ENCODE measurements around the gene ANKRD30B. TPM values are rescaled to one million over a fixed set of nuclear protein-coding genes. Genes with fewer than 3 reads are reported as not detected.
"Not testable (repeated sequence)": the region's sequence is repeated elsewhere in the genome, so short reads cannot be mapped to it uniquely, and the experiment has no call there.

ANKRD30B gene
- total RNA-seq, 4 donors from 2014 or later = 0.11 to 0.40 TPM; not detected in 2

- 65 to 85% methylated on average over 3 of the region's 3 CpGs for WGBS, 2 donors
- TF ChIP-seq CTCF (IDR thresholded peaks at IDR 0.05) = no peak
- no peak for TF ChIP-seq POLR2A (IDR thresholded peaks at IDR 0.05)
- no peak for DNase-seq
- Histone ChIP-seq H3K27ac (no peak overlapping the region), H3K4me3 (replicated peaks in 1 of 3) (no peak overlapping the region), H3K36me3 (no peaks in the 10 kb centered on the region), H3K27me3 (no peaks in the 10 kb centered on the region), H3K4me1 (no peaks in the 10 kb centered on the region), H3K9me3 (no peaks in the 10 kb centered on the region)
- intact Hi-C loops (cut with DNase I) = no loop called here
Measured at GRCh38 chr18:14781671-14782070, 33.7 kb downstream of the ANKRD30B start.

DNA sequence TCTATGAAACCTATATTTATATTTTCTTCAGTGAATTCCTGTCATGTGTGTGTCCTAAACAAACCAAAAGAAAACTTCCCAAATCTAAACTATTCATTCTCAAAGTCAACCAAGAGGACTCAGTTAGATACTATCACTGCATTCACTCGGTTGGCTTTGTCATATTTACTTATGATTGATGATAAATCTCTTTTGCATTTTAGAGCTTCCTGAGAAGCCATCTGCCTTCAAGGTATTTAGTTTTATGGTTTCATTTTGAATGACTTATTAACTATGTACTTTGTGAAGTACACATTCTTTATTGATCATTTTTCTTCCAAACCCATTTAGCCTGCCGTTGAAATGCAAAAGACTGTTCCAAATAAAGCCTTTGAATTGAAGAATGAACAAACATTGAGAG, 36.2 kb downstream of the ANKRD30B start:
- H3K27ac ChIP-seq = no peak overlapping the region
- DNase-seq = no peak
- intact Hi-C loops (cut with DNase I) = no loop called here

DNA sequence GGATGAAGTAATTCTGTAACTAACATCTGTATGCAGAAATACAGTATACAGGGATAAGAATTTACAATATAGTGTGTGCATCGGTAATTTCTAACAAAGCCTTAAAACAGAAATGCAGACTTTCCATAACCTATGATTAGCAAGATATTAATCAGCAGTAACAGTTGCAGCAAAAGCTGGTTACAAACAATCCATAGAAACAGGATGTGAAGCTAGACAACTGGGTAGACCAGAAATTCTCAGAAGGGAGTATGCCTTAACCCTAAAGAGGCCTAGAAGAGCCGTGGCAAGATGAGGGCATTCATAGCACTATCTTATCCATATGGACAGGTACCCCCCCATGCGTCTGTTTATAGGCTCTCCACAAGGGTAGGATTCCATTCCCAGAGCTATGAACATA, 48.9 kb downstream of the ANKRD30B start:
- H3K27me3 ChIP-seq; DNase-seq; intact Hi-C loops (cut with DNase I); H3K36me3 ChIP-seq; H3K4me1 ChIP-seq; H3K27ac ChIP-seq; H3K9me3 ChIP-seq; H3K4me3 ChIP-seq (replicated peaks in 1 of 3): not testable (repeated sequence)
- 83 to 90% methylated on average over 3 of the region's 3 CpGs for WGBS, 2 donors

More for the DNA sequence above, 36.2 kb downstream of the ANKRD30B start:
- H3K4me1 ChIP-seq = no peaks in the 10 kb centered on the region
- H3K36me3 ChIP-seq = no peaks in the 10 kb centered on the region
- no peaks in the 10 kb centered on the region for H3K27me3 ChIP-seq
- H3K9me3 ChIP-seq = no peaks in the 10 kb centered on the region
- no peak overlapping the region for H3K4me3 ChIP-seq (replicated peaks in 1 of 3)
- TF ChIP-seq POLR2A (IDR thresholded peaks at IDR 0.05) (no peak), CTCF (IDR thresholded peaks at IDR 0.05) (no peak)
- 75 to 76% methylated on average over 2 of the region's 2 CpGs for WGBS, 2 donors

GRCh38 chr18:14797969-14798764, 50.2 kb downstream of the ANKRD30B start:
- DNase-seq; H3K4me3 ChIP-seq (replicated peaks in 1 of 3); H3K27me3 ChIP-seq; H3K9me3 ChIP-seq; H3K27ac ChIP-seq; intact Hi-C loops (cut with DNase I); H3K36me3 ChIP-seq; H3K4me1 ChIP-seq: not testable (repeated sequence)
- WGBS, 2 donors = 88 to 89% methylated on average over 12 of the region's 12 CpGs

DNA sequence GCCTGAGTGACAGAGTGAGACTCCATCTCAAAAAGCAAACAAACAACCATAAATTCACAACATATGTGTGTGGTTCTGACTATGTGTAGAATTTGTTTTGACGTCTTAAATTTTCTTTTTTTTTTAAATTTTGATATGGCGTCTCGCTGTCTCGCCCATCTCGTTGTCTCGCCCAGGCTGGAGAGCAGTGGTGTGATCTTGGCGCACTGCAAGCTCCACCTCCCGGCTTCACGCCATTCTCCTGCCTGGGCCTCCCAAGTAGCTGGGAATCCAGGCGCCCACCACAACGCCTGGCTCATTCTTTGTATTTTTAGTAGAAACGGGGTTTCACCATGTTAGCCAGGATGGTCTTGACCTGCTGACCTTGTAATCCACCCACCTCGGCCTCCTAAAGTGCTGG, 63.1 kb downstream of the ANKRD30B start:
- 90 to 93% methylated on average over 13 of the region's 13 CpGs for WGBS, 2 donors
- H3K9me3 ChIP-seq; intact Hi-C loops (cut with DNase I); H3K4me1 ChIP-seq; H3K36me3 ChIP-seq; H3K27ac ChIP-seq; H3K27me3 ChIP-seq; DNase-seq; H3K4me3 ChIP-seq (replicated peaks in 1 of 3): not testable (repeated sequence)

- WGBS, 2 donors = 58 to 74% methylated on average over 2 of the region's 2 CpGs
Measured at GRCh38 chr18:14826972-14827632, 79.1 kb downstream of the ANKRD30B start.

GRCh38 chr18:14841607-14842006, 93.6 kb downstream of the ANKRD30B start:
- 88 to 92% methylated on average over 2 of the region's 2 CpGs for WGBS, 2 donors
- H3K27ac ChIP-seq; H3K36me3 ChIP-seq; H3K4me1 ChIP-seq; H3K4me3 ChIP-seq (replicated peaks in 1 of 3); H3K9me3 ChIP-seq; intact Hi-C loops (cut with DNase I); H3K27me3 ChIP-seq; DNase-seq: not testable (repeated sequence)

More at GRCh38 chr18:14826972-14827632, 79.1 kb downstream of the ANKRD30B start:
- intact Hi-C loops (cut with DNase I); H3K4me3 ChIP-seq (replicated peaks in 1 of 3); H3K27me3 ChIP-seq; DNase-seq; H3K27ac ChIP-seq; H3K4me1 ChIP-seq; H3K9me3 ChIP-seq; H3K36me3 ChIP-seq: not testable (repeated sequence)

- H3K36me3 ChIP-seq; H3K27me3 ChIP-seq; H3K9me3 ChIP-seq; intact Hi-C loops (cut with DNase I); H3K27ac ChIP-seq; DNase-seq; H3K4me1 ChIP-seq; H3K4me3 ChIP-seq (replicated peaks in 1 of 3): not testable (repeated sequence)
- 0 to 77% methylated on average over 1 to 2 of the region's 2 CpGs for WGBS, 2 donors
Measured at GRCh38 chr18:14851533-14851932, 103.6 kb downstream of the ANKRD30B start.

DNA sequence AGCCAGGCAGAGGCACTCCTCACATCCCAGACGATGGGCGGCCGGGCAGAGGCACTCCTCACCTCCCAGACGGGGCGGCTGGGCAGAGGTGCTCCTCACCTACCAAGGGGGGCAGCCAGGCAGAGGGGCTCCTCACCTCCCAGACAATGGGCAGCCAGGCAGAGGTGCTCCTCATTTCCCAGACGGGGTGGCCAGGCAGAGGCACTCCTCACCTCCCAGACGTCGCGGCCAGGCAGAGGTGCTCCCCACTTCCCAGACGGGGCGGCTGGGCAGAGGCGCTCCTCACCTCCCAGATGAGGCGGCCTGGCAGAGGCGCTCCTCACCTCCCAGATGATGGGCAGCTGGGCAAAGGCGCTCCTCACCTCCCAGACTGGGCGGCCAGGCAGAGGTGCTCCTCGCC, 107.7 kb downstream of the ANKRD30B start:
- intact Hi-C loops (cut with DNase I); H3K4me3 ChIP-seq (replicated peaks in 1 of 3); H3K4me1 ChIP-seq; DNase-seq; H3K27me3 ChIP-seq; H3K9me3 ChIP-seq; H3K27ac ChIP-seq; H3K36me3 ChIP-seq: not testable (repeated sequence)
- 93% methylated on average over 3 to 6 of the region's 17 CpGs for WGBS, 2 donors

DNA sequence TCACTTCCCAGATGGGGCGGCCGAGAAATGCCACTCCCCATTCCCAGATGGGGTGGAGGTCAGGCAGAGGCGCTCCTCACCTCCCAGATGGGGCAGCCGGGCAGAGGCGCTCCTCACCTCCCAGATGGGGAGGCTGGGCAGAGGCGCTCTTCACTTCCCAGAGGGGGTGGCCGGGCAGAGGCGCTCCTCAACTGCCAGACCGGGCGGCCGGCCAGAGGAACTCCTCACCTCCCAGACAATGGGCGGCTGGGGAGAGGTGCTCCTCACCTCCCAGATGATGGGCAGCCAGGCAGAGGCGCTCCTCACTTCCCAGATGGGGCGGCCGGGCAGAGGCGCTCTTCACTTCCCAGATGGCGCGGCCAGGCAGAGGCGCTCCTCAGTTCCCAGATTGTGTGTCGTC, 108.3 kb downstream of the ANKRD30B start:
- intact Hi-C loops (cut with DNase I); H3K27me3 ChIP-seq; H3K9me3 ChIP-seq; H3K36me3 ChIP-seq; DNase-seq; H3K27ac ChIP-seq; H3K4me1 ChIP-seq; H3K4me3 ChIP-seq (replicated peaks in 1 of 3): not testable (repeated sequence)
- no CpG with 5 or more reads among the region's 20 CpGs for WGBS, 2 donors

DNA sequence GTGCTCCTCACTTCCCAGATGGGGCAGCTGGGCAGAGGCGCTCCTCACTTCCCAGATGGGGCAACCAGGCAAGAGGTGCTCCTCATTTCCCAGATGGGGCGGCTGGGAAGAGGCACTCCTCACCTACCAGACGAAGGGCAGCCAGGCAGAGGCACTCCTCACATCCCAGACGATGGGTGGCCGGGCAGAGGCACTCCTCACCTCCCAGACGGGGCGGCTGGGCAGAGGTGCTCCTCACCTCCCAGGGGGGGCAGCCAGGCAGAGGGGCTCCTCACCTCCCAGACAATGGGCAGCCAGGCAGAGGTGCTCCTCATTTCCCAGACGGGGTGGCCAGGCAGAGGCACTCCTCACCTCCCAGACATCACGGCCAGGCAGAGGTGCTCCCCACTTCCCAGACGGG, 110.5 kb downstream of the ANKRD30B start:
- H3K27ac ChIP-seq; H3K9me3 ChIP-seq; H3K4me3 ChIP-seq (replicated peaks in 1 of 3); H3K27me3 ChIP-seq; H3K36me3 ChIP-seq; H3K4me1 ChIP-seq; intact Hi-C loops (cut with DNase I); DNase-seq: not testable (repeated sequence)
- no CpG with 5 or more reads among the region's 10 CpGs for WGBS, 2 donors

Measured in thyroid gland (tissue), 4 donors.